ENCODE data around the gene HIVEP3.

- TF ChIP-seq POLR2A (IDR thresholded peaks at IDR 0.05; ENCODE audit: low read depth, low read length) = no peak
- TF ChIP-seq POLR2AphosphoS5 (IDR thresholded peaks at IDR 0.05; ENCODE audit: low read depth, low read length) = no peak
- TF ChIP-seq SPI1 (IDR thresholded peaks at IDR 0.05; ENCODE audit: low read depth, low read length) = no peak
- no peak for TF ChIP-seq TAF1 (IDR thresholded peaks at IDR 0.05; ENCODE audit: low read depth, low read length)
- no peak for TF ChIP-seq POU2F2 (IDR thresholded peaks at IDR 0.05; ENCODE audit: low read depth, low read length)
- TF ChIP-seq PAX5 (IDR thresholded peaks at IDR 0.05; ENCODE audit: insufficient read depth, low read length, severe bottlenecking) = no peak
Measured at GRCh38 chr1:41901551-41901950, 17.2 kb downstream of the HIVEP3 start.

Measured in GM12891 (cell line).